Measurements from ENCODE around the gene CNOT6.

Gene CNOT6

GRCh38 chr5:180586870-180587269 is 92.7 kb downstream of the CNOT6 start:
- no peaks in the 10 kb centered on the region for H3K79me2 ChIP-seq (ENCODE audit: insufficient read depth, low read length)
- no peak overlapping the region for H2AFZ ChIP-seq (ENCODE audit: low read length)
- H3K9me3 ChIP-seq (ENCODE audit: low read length): no peaks in the 10 kb centered on the region
- H3K9me2 ChIP-seq (ENCODE audit: low read depth, low read length): no peaks in the 10 kb centered on the region
- no peaks in the 10 kb centered on the region for H4K20me1 ChIP-seq (ENCODE audit: insufficient read depth, low read length)
- no peaks in the 10 kb centered on the region for H3K4me1 ChIP-seq (ENCODE audit: insufficient read depth, low read length, severe bottlenecking)
- H3F3A ChIP-seq (ENCODE audit: insufficient read depth, low read length): no peaks in the 10 kb centered on the region
- H3K4me2 ChIP-seq (ENCODE audit: low read length): no peak overlapping the region
- no peak for TF ChIP-seq CTCF (IDR thresholded peaks at IDR 0.05; ENCODE audit: low read length)
- no peak for TF ChIP-seq EZH2 (IDR thresholded peaks at IDR 0.05; ENCODE audit: borderline replicate concordance, low read length)
- H3K27me3 ChIP-seq (ENCODE audit: insufficient read depth, low read length): no peaks in the 10 kb centered on the region; the same call in 1 of the 2 replicates
- no peaks in the 10 kb centered on the region; the same call in 1 of the 2 replicates for H3K36me3 ChIP-seq (ENCODE audit: insufficient read depth, low read length)
- no peak overlapping the region for H3K27ac ChIP-seq (ENCODE audit: low read depth, low read length, poor library complexity, severe bottlenecking)
- H3K4me3 ChIP-seq (ENCODE audit: low read depth, low read length, poor library complexity, severe bottlenecking): no peak overlapping the region
- H3K9ac ChIP-seq (ENCODE audit: low read length): no peak overlapping the region

- Histone ChIP-seq H3K4me2 (ENCODE audit: low read length) (no peak overlapping the region), H2AFZ (ENCODE audit: low read length) (no peak overlapping the region), H3K9ac (ENCODE audit: low read length) (no peak overlapping the region), H3K9me2 (ENCODE audit: low read depth, low read length) (no peaks in the 10 kb centered on the region), H3K9me3 (ENCODE audit: low read length) (no peaks in the 10 kb centered on the region), H3K4me3 (ENCODE audit: low read depth, low read length, poor library complexity, severe bottlenecking) (no peak overlapping the region), H3K79me2 (ENCODE audit: insufficient read depth, low read length) (no peaks in the 10 kb centered on the region), H4K20me1 (ENCODE audit: insufficient read depth, low read length) (no peaks in the 10 kb centered on the region), H3K27me3 (ENCODE audit: insufficient read depth, low read length) (peaks cover 5% of the 10 kb centered on the region; the same call in 1 of the 2 replicates), H3K27ac (ENCODE audit: low read depth, low read length, poor library complexity, severe bottlenecking) (no peak overlapping the region), H3K4me1 (ENCODE audit: insufficient read depth, low read length, severe bottlenecking) (no peaks in the 10 kb centered on the region), H3K36me3 (ENCODE audit: insufficient read depth, low read length) (no peaks in the 10 kb centered on the region), H3F3A (ENCODE audit: insufficient read depth, low read length) (no peaks in the 10 kb centered on the region)
- TF ChIP-seq EZH2 (IDR thresholded peaks at IDR 0.05; ENCODE audit: borderline replicate concordance, low read length) (no peak), CTCF (IDR thresholded peaks at IDR 0.05; ENCODE audit: low read length) (no peak)
Observed at GRCh38 chr5:180589771-180590542, 95.8 kb downstream of the CNOT6 start.

- no peak overlapping the region for H2AFZ ChIP-seq (ENCODE audit: low read length)
- H3K4me1 ChIP-seq (ENCODE audit: insufficient read depth, low read length, severe bottlenecking): no peaks in the 10 kb centered on the region
- TF ChIP-seq CTCF (IDR thresholded peaks at IDR 0.05; ENCODE audit: low read length): no peak
- no peak for TF ChIP-seq EZH2 (IDR thresholded peaks at IDR 0.05; ENCODE audit: borderline replicate concordance, low read length)
- H3K79me2 ChIP-seq (ENCODE audit: insufficient read depth, low read length): no peaks in the 10 kb centered on the region
- H3K9me3 ChIP-seq (ENCODE audit: low read length): no peaks in the 10 kb centered on the region
- peaks cover 5% of the 10 kb centered on the region; the same call in 1 of the 2 replicates for H3K27me3 ChIP-seq (ENCODE audit: insufficient read depth, low read length)
- no peak overlapping the region for H3K4me2 ChIP-seq (ENCODE audit: low read length)
- H3K9ac ChIP-seq (ENCODE audit: low read length): no peak overlapping the region
- no peak overlapping the region for H3K4me3 ChIP-seq (ENCODE audit: low read depth, low read length, poor library complexity, severe bottlenecking)
- no peaks in the 10 kb centered on the region for H4K20me1 ChIP-seq (ENCODE audit: insufficient read depth, low read length)
- no peaks in the 10 kb centered on the region for H3K36me3 ChIP-seq (ENCODE audit: insufficient read depth, low read length)
- no peaks in the 10 kb centered on the region for H3F3A ChIP-seq (ENCODE audit: insufficient read depth, low read length)
- H3K27ac ChIP-seq (ENCODE audit: low read depth, low read length, poor library complexity, severe bottlenecking): no peak overlapping the region
- H3K9me2 ChIP-seq (ENCODE audit: low read depth, low read length): no peaks in the 10 kb centered on the region
Observed at GRCh38 chr5:180590543-180591310, 96.5 kb downstream of the CNOT6 start.

Data from OCI-LY1 (cell line).